ENCODE measurements around the gene TAF13. TPM values are rescaled to one million over a fixed set of nuclear protein-coding genes. Genes with fewer than 3 reads are reported as not detected.
"Not testable (repeated sequence)": the region's sequence is repeated elsewhere in the genome, so short reads cannot be mapped to it uniquely, and the experiment has no call there.

Gene TAF13
- total and polyA plus RNA-seq, 4 donors, result 22.2 to 39.4 (median 34.3) TPM

DNA sequence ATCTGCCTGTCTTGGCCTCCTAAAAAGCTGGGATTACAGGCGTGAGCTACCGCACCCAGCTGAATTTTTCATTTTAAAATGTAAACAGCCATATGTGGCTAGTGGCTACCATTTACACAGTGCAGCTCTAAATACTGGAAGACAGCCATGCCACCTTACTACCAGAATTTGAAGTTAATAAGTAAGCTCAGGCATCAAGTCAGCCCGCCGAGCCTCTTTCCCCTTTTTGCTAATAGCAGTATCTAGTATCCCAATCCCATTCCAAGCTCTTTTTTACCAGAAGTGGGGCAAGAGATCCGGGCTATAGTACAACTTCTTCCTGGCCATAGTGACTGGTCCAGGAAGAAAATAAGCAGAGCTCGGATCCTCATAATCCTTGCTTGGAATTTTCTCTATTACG lies 15.1 kb downstream of the TAF13 start:
- H3K9me3 ChIP-seq (ENCODE audit: control insufficient read depth in 4 of 4, insufficient read depth in 3 of 4, low read length in 3 of 4), result no peaks in the 10 kb centered on the region
- H3K9ac ChIP-seq (ENCODE audit: insufficient read depth in 1 of 2, low read length in 2 of 2), result no peak overlapping the region
- H3K27ac ChIP-seq (ENCODE audit: low read depth in 1 of 2, low read length in 1 of 2), result no peak overlapping the region
- H3K27me3 ChIP-seq (ENCODE audit: control insufficient read depth in 3 of 3, insufficient read depth in 3 of 3, low read length in 2 of 3), result no peaks in the 10 kb centered on the region
- H3K4me1 ChIP-seq (ENCODE audit: control insufficient read depth in 5 of 5, insufficient read depth in 5 of 5, low read length in 5 of 5), result no peaks in the 10 kb centered on the region
- no peak overlapping the region for H3K4me3 ChIP-seq
- ATAC-seq (ENCODE audit: insufficient read depth, low FRiP score), result no peak
- peaks cover 0 to 4% (median 3%) of the 10 kb centered on the region in 4 donors for H3K36me3 ChIP-seq (ENCODE audit: control insufficient read depth in 4 of 4, insufficient read depth in 4 of 4, low read length in 4 of 4)
- TF ChIP-seq, protein P1, sequence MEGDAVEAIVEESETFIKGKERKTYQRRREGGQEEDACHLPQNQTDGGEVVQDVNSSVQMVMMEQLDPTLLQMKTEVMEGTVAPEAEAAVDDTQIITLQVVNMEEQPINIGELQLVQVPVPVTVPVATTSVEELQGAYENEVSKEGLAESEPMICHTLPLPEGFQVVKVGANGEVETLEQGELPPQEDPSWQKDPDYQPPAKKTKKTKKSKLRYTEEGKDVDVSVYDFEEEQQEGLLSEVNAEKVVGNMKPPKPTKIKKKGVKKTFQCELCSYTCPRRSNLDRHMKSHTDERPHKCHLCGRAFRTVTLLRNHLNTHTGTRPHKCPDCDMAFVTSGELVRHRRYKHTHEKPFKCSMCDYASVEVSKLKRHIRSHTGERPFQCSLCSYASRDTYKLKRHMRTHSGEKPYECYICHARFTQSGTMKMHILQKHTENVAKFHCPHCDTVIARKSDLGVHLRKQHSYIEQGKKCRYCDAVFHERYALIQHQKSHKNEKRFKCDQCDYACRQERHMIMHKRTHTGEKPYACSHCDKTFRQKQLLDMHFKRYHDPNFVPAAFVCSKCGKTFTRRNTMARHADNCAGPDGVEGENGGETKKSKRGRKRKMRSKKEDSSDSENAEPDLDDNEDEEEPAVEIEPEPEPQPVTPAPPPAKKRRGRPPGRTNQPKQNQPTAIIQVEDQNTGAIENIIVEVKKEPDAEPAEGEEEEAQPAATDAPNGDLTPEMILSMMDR (IDR thresholded peaks at IDR 0.05; ENCODE audit: control extremely low read depth, extremely low read depth), result no peak
- 80 to 89% methylated on average over 7 of the region's 7 CpGs for WGBS, 2 donors
- DNase-seq, result peak in 1 of 3 donors; percentile 11

DNA sequence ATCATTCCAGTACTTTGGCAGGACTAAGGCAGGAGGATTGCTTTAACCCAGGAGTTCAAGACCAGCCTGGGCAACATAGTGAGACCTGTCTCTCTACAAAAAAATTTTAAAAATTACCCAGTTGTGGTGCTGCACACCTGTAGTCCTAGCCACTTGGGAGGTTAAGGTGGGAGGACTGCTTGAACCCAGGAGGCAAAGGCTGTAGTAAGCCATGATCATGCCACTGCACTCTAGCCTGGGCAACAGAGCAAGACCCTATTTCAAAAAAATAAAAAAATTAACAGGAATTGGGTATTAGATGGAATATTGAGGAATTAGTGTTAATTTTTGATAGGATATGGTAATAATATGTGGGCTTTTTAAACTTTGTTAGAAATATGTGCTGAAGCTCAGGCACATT lies 16.8 kb downstream of the TAF13 start:
- Histone ChIP-seq H3K27me3 (ENCODE audit: control insufficient read depth in 3 of 3, insufficient read depth in 3 of 3, low read length in 2 of 3) (no peaks in the 10 kb centered on the region), H3K4me1 (ENCODE audit: control insufficient read depth in 5 of 5, insufficient read depth in 5 of 5, low read length in 5 of 5) (no peaks in the 10 kb centered on the region), H3K4me3 (no peak overlapping the region), H3K27ac (ENCODE audit: low read depth in 1 of 2, low read length in 1 of 2) (no peak overlapping the region), H3K36me3 (ENCODE audit: control insufficient read depth in 4 of 4, insufficient read depth in 4 of 4, low read length in 4 of 4) (peaks cover 0 to 2% (median 2%) of the 10 kb centered on the region in 4 donors), H3K9me3 (ENCODE audit: control insufficient read depth in 4 of 4, insufficient read depth in 3 of 4, low read length in 3 of 4) (no peaks in the 10 kb centered on the region), H3K9ac (ENCODE audit: insufficient read depth in 1 of 2, low read length in 2 of 2) (no peak overlapping the region)
- TF ChIP-seq, protein P1 (IDR thresholded peaks at IDR 0.05; ENCODE audit: control extremely low read depth, extremely low read depth), result no peak
- ATAC-seq (ENCODE audit: insufficient read depth, low FRiP score) (no peak), DNase-seq (no peak)

DNA sequence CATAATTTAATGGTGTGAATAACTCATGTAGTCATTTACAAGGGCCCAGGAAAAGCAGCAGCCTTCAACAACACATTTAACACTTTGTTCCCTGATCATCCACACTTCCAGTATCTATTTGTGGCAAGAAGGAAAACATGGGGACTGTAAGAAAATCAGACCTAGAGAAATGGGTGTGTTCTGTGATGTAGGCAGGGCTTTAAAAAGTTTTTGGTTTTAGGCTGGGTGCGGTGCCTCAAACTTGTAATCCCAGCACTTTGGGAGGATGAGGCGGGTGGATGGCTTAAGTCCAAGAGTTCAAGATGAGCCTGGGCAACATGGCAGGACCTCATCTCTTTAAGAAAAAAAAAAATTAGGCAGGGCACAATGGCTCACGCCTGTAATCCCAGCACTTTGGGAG lies 19.7 kb downstream of the TAF13 start:
- Histone ChIP-seq H3K27me3 (ENCODE audit: control insufficient read depth in 3 of 3, insufficient read depth in 3 of 3, low read length in 2 of 3) (no peaks in the 10 kb centered on the region), H3K9me3 (ENCODE audit: control insufficient read depth in 4 of 4, insufficient read depth in 3 of 4, low read length in 3 of 4) (no peaks in the 10 kb centered on the region), H3K36me3 (ENCODE audit: control insufficient read depth in 4 of 4, insufficient read depth in 4 of 4, low read length in 4 of 4) (no peaks in the 10 kb centered on the region), H3K27ac (ENCODE audit: low read depth in 1 of 2, low read length in 1 of 2) (no peak overlapping the region), H3K4me3 (no peak overlapping the region), H3K4me1 (ENCODE audit: control insufficient read depth in 5 of 5, insufficient read depth in 5 of 5, low read length in 5 of 5) (no peaks in the 10 kb centered on the region), H3K9ac (ENCODE audit: insufficient read depth in 1 of 2, low read length in 2 of 2) (no peak overlapping the region)
- no peak for DNase-seq
- 93 to 99% methylated on average over 3 of the region's 3 CpGs for WGBS, 2 donors
- no peak for ATAC-seq (ENCODE audit: insufficient read depth, low FRiP score)
- TF ChIP-seq, protein P1 (IDR thresholded peaks at IDR 0.05; ENCODE audit: control extremely low read depth, extremely low read depth), result no peak

DNA sequence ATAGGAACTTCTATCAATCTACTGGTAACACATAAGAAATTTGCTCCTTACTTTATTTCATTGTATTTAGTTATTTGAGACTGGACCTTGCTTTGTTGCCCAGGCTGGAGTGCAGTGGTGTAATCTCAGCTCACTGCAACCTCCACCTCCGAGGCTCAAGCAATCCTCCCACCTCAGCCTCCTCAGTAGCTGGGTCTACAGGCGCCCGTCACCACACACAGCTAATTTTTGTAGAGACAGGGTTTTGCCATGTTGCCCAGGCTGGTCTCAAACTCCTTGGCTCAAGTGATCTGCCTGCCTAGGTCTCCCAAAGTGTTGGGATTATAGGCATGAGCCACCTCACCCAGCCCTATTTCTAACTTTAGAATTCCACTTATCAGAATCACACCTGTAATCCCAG lies 23.7 kb downstream of the TAF13 start:
- H3K27me3 ChIP-seq (ENCODE audit: control insufficient read depth in 3 of 3, insufficient read depth in 3 of 3, low read length in 2 of 3); ATAC-seq (ENCODE audit: insufficient read depth, low FRiP score); H3K4me1 ChIP-seq (ENCODE audit: control insufficient read depth in 5 of 5, insufficient read depth in 5 of 5, low read length in 5 of 5); H3K36me3 ChIP-seq (ENCODE audit: control insufficient read depth in 4 of 4, insufficient read depth in 4 of 4, low read length in 4 of 4); H3K9ac ChIP-seq (ENCODE audit: insufficient read depth in 1 of 2, low read length in 2 of 2); H3K27ac ChIP-seq (ENCODE audit: low read depth in 1 of 2, low read length in 1 of 2); DNase-seq; H3K9me3 ChIP-seq (ENCODE audit: control insufficient read depth in 4 of 4, insufficient read depth in 3 of 4, low read length in 3 of 4); H3K4me3 ChIP-seq: not testable (repeated sequence)
- 94 to 96% methylated on average over 3 of the region's 3 CpGs for WGBS, 2 donors
